K562 (cell line): ENCODE data around the gene NHLH1. TPM values are rescaled to one million over a fixed set of nuclear protein-coding genes. Genes with fewer than 3 reads are reported as not detected.
A peak's percentile ranks its signal among the peaks of the same experiment; 100 is the strongest.
"Not testable (repeated sequence)": the region's sequence is repeated elsewhere in the genome, so short reads cannot be mapped to it uniquely, and the experiment has no call there.

Source experiments
- ATAC-seq: fragments of 200-7000 bp; cut with Tn5 transposase; 3 replicates; pipeline ENCODE4 v1.9.1; 2020; ENCODE audit warnings: moderate library complexity
- BruUV-seq: library from RNA; stranded (reverse); fragments of 400-500 nt; replicated peaks from 2 replicates; lab custom pipeline; 2021; lab: Mats Ljungman, UMichigan
- CTCF ChIA-PET: fragments of 300-600 bp; formaldehyde crosslinking; extraction: SDS; loops from one replicate; lab custom pipeline; 2021; ENCODE audit warnings: low intra/inter-chr PET ratio; lab: Yijun Ruan, JAX
- POLR2A ChIA-PET: fragments of 300-600, 350-650 bp; sonication (Branson Sonifier 250); formaldehyde crosslinking; extraction: SDS; loops from one replicate; lab custom pipeline; 2021; ENCODE audit warnings: antibody characterized with exemption, inconsistent platforms; lab: Yijun Ruan, JAX
- DNase-seq, 4 experiments: peaks; one replicate each; pipeline versions ENCODE4 v3.0.0 to v3.0.0-alpha.2; 2011 to 2018; ENCODE audit warnings: low spot score in 3 of 4, mixed read lengths in 3 of 4; ENCODE audit errors: extremely low read depth in 1 of 4
- FAIRE-seq: peaks from 2 replicates; lab custom pipeline; 2011; peaks lifted over from hg19 to GRCh38; lab: Jason Lieb, UNC
- H2AFZ ChIP-seq: 2 replicates; pipeline ENCODE4 v1.6.0; 2011; ENCODE audit warnings: low read depth, low read length, control low read depth, inconsistent platforms
- H3K27ac ChIP-seq: fragments of 200-600 bp; 3 replicates; pipeline ENCODE4 v1.8.0; 2011; ENCODE audit warnings: low read depth, mild to moderate bottlenecking, control low read depth, inconsistent platforms, low read length, moderate library complexity, mixed read lengths; ENCODE audit errors: extremely low read depth
- H3K27me3 ChIP-seq, 2 experiments: fragments of 300-600 bp in 1 of 2; 2 replicates in 1 of 2; 3 replicates in 1 of 2; pipeline versions ENCODE4 v1.6.0 to v1.8.0; 2011; ENCODE audit warnings: inconsistent platforms in 2 of 2, low read length in 2 of 2, mild to moderate bottlenecking in 1 of 2, mixed read lengths in 1 of 2, moderate library complexity in 1 of 2; ENCODE audit not compliant: control insufficient read depth in 2 of 2, insufficient read depth in 2 of 2
- H3K36me3 ChIP-seq: fragments of 300-600 bp; 3 replicates; pipeline ENCODE4 v1.8.0; 2011; ENCODE audit warnings: mild to moderate bottlenecking, low read length, inconsistent platforms; ENCODE audit not compliant: control insufficient read depth, insufficient read depth
- H3K4me1 ChIP-seq, 2 experiments: fragments of 200-600 bp in 1 of 2; replicated peaks in 1 of 2; 2 replicates in 1 of 2; 3 replicates in 1 of 2; pipeline versions ENCODE4 v1.5.1 to v1.8.0; 2011; ENCODE audit warnings: inconsistent platforms in 2 of 2, low read length in 2 of 2, mild to moderate bottlenecking in 1 of 2, mixed read lengths in 1 of 2, moderate library complexity in 1 of 2; ENCODE audit not compliant: control insufficient read depth in 2 of 2, insufficient read depth in 2 of 2
- H3K4me2 ChIP-seq: 2 replicates; pipeline ENCODE4 v1.6.1; 2011; ENCODE audit warnings: low read length, control low read depth, inconsistent platforms, mixed read lengths; ENCODE audit not compliant: insufficient read depth
- H3K4me3 ChIP-seq: fragments of 200-600 bp; sonication (generic), shearing (Covaris generic); 2 replicates; pipeline ENCODE4 v1.5.1; 2016; ENCODE audit warnings: control low read depth, inconsistent platforms
- H3K79me2 ChIP-seq: fragments of 200-600 bp; 3 replicates; pipeline ENCODE4 v1.8.0; 2011; ENCODE audit warnings: low read length, inconsistent platforms; ENCODE audit not compliant: control insufficient read depth, insufficient read depth
- H3K9ac ChIP-seq, 2 experiments: 2 replicates each; pipeline versions ENCODE4 v1.6.0 to v1.6.1; 2011; ENCODE audit warnings: low read depth in 2 of 2, low read length in 2 of 2, control low read depth in 1 of 2, inconsistent platforms in 1 of 2, mild to moderate bottlenecking in 1 of 2, mixed read lengths in 1 of 2; ENCODE audit not compliant: insufficient read depth in 1 of 2
- H3K9me1 ChIP-seq: one replicate; pipeline ENCODE4 v1.6.0; 2011; ENCODE audit warnings: inconsistent platforms, mild to moderate bottlenecking, low read length, moderate library complexity; ENCODE audit not compliant: control insufficient read depth, insufficient read depth
- H3K9me3 ChIP-seq: replicated peaks from 2 replicates; pipeline ENCODE4 v1.5.1; 2011; ENCODE audit warnings: low read depth, low read length, inconsistent platforms; ENCODE audit not compliant: control insufficient read depth, insufficient read depth
- H4K20me1 ChIP-seq: replicated peaks from 2 replicates; pipeline ENCODE4 v1.6.1; 2011; ENCODE audit warnings: low read length, inconsistent platforms, mixed read lengths; ENCODE audit not compliant: control insufficient read depth, insufficient read depth
- BCOR ChIP-seq: fragments of 450-650 bp; IDR thresholded peaks from 2 replicates; pipeline ENCODE4 v1.6.1; 2016
- DIDO1 ChIP-seq: fragments of 450-650 bp; IDR thresholded peaks from 2 replicates; pipeline ENCODE4 v1.6.1; 2016; ENCODE audit warnings: low read depth, missing biosample characterization, missing genetic modification characterization
- KDM1A ChIP-seq, 2 experiments: fragments of 450-650 bp; IDR thresholded peaks; 2 replicates each; pipeline ENCODE4 v1.6.1; 2016; ENCODE audit warnings: mild to moderate bottlenecking in 2 of 2
- NFE2L1 ChIP-seq: fragments of 450-650 bp; IDR thresholded peaks from 2 replicates; pipeline ENCODE4 v1.6.1; 2016; ENCODE audit warnings: missing genetic modification characterization, low read depth, mild to moderate bottlenecking, missing compliant biosample characterization, moderate library complexity, borderline replicate concordance
- POLR3A ChIP-seq: IDR thresholded peaks from 2 replicates; pipeline ENCODE4 v1.6.1; 2011; ENCODE audit warnings: borderline replicate concordance, mild to moderate bottlenecking, moderate library complexity; ENCODE audit not compliant: insufficient read length, insufficient read depth; ENCODE audit errors: extremely low read depth
- RBM25 ChIP-seq: fragments of 200-400 bp; formaldehyde crosslinking; IDR thresholded peaks from 2 replicates; pipeline ENCODE4 v1.6.1; 2018; ENCODE audit warnings: low read length, low read depth, moderate library complexity; ENCODE audit not compliant: severe bottlenecking
- ZNF146 ChIP-seq: IDR thresholded peaks from one replicate; pipeline ENCODE4 v1.6.1; 2018; ENCODE audit warnings: missing compliant biosample characterization; ENCODE audit not compliant: unreplicated experiment
- ZNF23 ChIP-seq: fragments of 250-450 bp; sonication (Bioruptor Pico); IDR thresholded peaks from 2 replicates; pipeline ENCODE4 v1.4.0; 2020; ENCODE audit warnings: mild to moderate bottlenecking
- WGBS: fragments of 100-300 bp; shearing (Covaris generic); methylation state at CpG from one replicate; pipeline ENCODE4 v1.1.6; 2016; ENCODE audit warnings: low coverage, mixed read lengths; ENCODE audit not compliant: insufficient coverage; ENCODE audit errors: missing lambda C conversion rate; 5-methylcytosine and 5-hydroxymethylcytosine counted together
- in situ Hi-C: fragments of 300-500 bp; cut with MboI; formaldehyde crosslinking; loops from 4 replicates; pipeline ENCODE4 v1.15.0; 2018; ENCODE audit warnings: inconsistent platforms, mixed read lengths
- intact Hi-C: fragments of 100-400 bp; cut with micrococcal nuclease; formaldehyde crosslinking; loops from 2 replicates; pipeline ENCODE4 v1.14.2; 2022
- polyA plus RNA-seq, 8 experiments: library from polyadenylated mRNA; depleted of rRNA in 4 of 8; stranded (reverse) in 5 of 8; unstranded in 3 of 8; fragments of >200 nt; fragmentation: Nextera tagmentation in 2 of 8; fragmentation: Illumina TruSeq in 1 of 8; extraction: Ambion mirVana in 2 of 8; extraction: Trizol in 1 of 8; gene quantifications; 2 replicates each; pipeline versions ENCODE4 v1.2.1 to v1.2.3, GENCODE V29; 2011 to 2014; ENCODE audit warnings: inconsistent platforms in 1 of 8, missing spikeins in 1 of 8
- total RNA-seq, 7 experiments: library from RNA; depleted of rRNA in 6 of 7; stranded (reverse); fragments of >200 nt in 6 of 7; fragmentation: Illumina TruSeq in 2 of 7; extraction: Trizol in 2 of 7; gene quantifications; 2 replicates each; pipeline versions ENCODE4 v1.2.1 to v1.2.3, GENCODE V29; 2011 to 2021; ENCODE audit warnings: low replicate concordance in 1 of 7

NHLH1 gene
- total and polyA plus RNA-seq, 9 of the 15 experiments (the other 6 are each of a cell fraction or from before 2014, with no cell fraction given): 0.09 to 1.3 (median 0.35) TPM; not detected in 1

DNA sequence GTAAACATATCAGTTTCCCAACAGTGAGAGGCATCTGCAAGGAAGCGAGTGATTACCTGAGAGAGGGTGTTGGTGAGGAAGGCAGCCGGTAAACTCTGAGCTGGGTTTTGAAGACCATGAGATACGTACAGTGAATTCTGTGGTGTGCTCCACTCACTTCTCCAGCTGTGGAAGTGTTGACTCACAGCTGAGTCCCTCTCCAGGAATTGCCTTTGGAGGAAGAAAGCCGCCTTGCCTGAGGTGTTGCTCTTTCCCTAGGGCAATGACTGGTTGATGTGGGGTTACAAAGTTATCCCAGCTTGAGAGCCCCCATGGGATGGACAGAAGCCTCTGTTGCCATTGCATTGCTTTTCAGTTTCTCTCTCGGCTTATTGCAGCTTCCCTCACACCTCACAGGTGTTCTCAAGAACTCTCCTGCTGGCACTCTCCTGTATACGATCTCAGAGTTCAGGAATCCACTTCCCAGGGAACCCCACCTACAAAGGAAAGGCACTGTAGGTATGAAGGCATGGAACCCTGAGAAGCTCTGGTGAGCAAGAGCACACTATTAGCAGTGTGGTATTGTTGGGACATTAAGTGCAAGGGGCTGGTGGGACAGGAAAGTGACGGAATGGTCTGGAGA, 10.8 kb downstream of the NHLH1 start:
- CTCF ChIA-PET: no interaction called here
- Histone ChIP-seq H3K36me3 (no peaks in the 10 kb centered on the region), H3K27me3 (no peaks in the 10 kb centered on the region; a peak in 1 of 5 replicates), H3K27ac (no peak overlapping the region), H3K9me1 (no peaks in the 10 kb centered on the region), H3K4me3 (no peak overlapping the region)
- in situ Hi-C loops: loop anchor here (10.0 kb wide), 1 partner anchor 273 kb away; no protein-coding TSS in a partner anchor
- no peak for ATAC-seq
- no TSS peak for BruUV-seq
- TF ChIP-seq DIDO1 (tag) (no peak), NFE2L1 (tag) (no peak), POLR3A (no peak), ZNF23 (CRISPR knock-in tag) (no peak)
- TF ChIP-seq, all 486 proteins: peak for 0
- POLR2A ChIA-PET: interaction anchor here (0.6 to 5.7 kb wide), 6 partner anchors 10 to 552 kb away, joined by 3 to 37 read pairs (median 8); no protein-coding TSS in a partner anchor
- H3K9me3 ChIP-seq: no peaks in the 10 kb centered on the region
- peaks cover 17 to 22% of the 10 kb centered on the region in 2 experiments for H3K4me1 ChIP-seq
- WGBS: 40% methylated on average over 7 of the region's 7 CpGs
- no peaks in the 10 kb centered on the region for H4K20me1 ChIP-seq
- H3K9ac ChIP-seq: no peak overlapping the region
- intact Hi-C loops: loop anchor here (2.0 to 5.0 kb wide), 4 partner anchors 15 to 215 kb away; partner anchors contain the start of genes DCAF8 and PEX19
- no peak overlapping the region for H3K4me2 ChIP-seq
- H3K79me2 ChIP-seq: no peaks in the 10 kb centered on the region
- no peak for FAIRE-seq
- H2AFZ ChIP-seq: no peak overlapping the region
- no peak for DNase-seq

DNA sequence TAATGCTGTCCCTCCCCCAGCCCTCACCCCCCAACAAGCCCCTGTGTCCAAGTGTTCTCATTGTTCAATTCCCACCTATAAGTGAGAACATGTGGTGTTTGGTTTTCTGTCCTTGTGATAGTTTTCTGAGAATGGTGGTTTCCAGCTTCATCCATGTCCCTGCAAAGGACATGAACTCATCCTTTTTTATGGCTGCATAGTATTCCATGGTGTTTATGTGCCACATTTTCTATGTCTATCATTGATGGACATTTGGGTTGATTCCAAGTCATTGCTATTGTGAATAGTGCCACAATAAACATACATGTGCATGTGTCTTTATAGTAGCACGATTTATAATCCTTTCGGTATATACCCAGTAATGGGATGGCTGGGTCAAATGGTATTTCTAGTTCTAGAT, 17.9 kb downstream of the NHLH1 start:
- H2AFZ ChIP-seq, H4K20me1 ChIP-seq, H3K4me3 ChIP-seq, CTCF ChIA-PET, H3K36me3 ChIP-seq, POLR2A ChIA-PET, H3K4me1 ChIP-seq, H3K27ac ChIP-seq, BruUV-seq, FAIRE-seq, ATAC-seq, H3K79me2 ChIP-seq, H3K9me1 ChIP-seq, H3K27me3 ChIP-seq, H3K4me2 ChIP-seq, H3K9me3 ChIP-seq, H3K9ac ChIP-seq, in situ Hi-C loops: not testable (repeated sequence)
- 71% methylated on average over 2 of the region's 2 CpGs for WGBS
- TF ChIP-seq ZNF146 (CRISPR knock-in tag): peak; percentile 94
- TF ChIP-seq RBM25: peak; percentile 10
- TF ChIP-seq BCOR: peak; percentile 64
- peak in 1 of 2 experiments; percentile 37; a peak in 1 of 4 replicates for TF ChIP-seq KDM1A (IDR thresholded peaks at IDR 0.05)
- TF ChIP-seq, all 486 proteins: peak for 4; not testable (repeated sequence) for 482
- DNase-seq, intact Hi-C loops: not testable (repeated sequence)
